ENCODE measurements around the gene RIT2.

Gene RIT2

DNA sequence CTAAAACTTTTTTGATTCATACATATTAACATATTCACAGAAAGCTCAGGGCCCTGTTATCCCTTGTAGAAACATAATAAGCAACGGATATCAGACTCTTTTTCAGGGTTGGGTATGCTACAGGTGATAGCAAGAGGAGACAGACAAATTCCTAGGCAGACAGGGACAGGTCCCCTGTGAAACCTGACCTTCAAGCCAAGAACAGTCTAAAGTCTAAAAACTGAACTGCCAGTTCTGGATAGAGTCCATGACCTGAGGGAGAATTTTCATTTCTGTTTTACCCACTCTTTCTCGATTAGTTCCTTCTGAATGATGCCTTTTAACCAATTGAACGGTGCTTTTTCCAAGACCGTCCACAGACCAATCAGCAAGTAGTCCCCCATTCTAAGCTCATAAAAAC is 54.2 kb downstream of the RIT2 start:
- Histone ChIP-seq H3K27me3 (ENCODE audit: insufficient read depth, poor library complexity, severe bottlenecking) (no peaks in the 10 kb centered on the region), H3K4me3 (replicated peaks; ENCODE audit: insufficient read depth, low read length) (no peak overlapping the region), H3K27ac (replicated peaks) (no peak overlapping the region)
- DNase-seq (ENCODE audit: low read depth in 1 of 2, low spot score in 1 of 2): no peak
- TF ChIP-seq GABPA (IDR thresholded peaks at IDR 0.05; ENCODE audit: low read depth) (no peak), REST (IDR thresholded peaks at IDR 0.05; ENCODE audit: insufficient replicate concordance, low read depth) (no peak), SPI1 (IDR thresholded peaks at IDR 0.05; ENCODE audit: borderline replicate concordance, low read depth) (no peak), POLR2AphosphoS5 (IDR thresholded peaks at IDR 0.05; ENCODE audit: low read depth) (no peak)
- TF ChIP-seq, protein P1, sequence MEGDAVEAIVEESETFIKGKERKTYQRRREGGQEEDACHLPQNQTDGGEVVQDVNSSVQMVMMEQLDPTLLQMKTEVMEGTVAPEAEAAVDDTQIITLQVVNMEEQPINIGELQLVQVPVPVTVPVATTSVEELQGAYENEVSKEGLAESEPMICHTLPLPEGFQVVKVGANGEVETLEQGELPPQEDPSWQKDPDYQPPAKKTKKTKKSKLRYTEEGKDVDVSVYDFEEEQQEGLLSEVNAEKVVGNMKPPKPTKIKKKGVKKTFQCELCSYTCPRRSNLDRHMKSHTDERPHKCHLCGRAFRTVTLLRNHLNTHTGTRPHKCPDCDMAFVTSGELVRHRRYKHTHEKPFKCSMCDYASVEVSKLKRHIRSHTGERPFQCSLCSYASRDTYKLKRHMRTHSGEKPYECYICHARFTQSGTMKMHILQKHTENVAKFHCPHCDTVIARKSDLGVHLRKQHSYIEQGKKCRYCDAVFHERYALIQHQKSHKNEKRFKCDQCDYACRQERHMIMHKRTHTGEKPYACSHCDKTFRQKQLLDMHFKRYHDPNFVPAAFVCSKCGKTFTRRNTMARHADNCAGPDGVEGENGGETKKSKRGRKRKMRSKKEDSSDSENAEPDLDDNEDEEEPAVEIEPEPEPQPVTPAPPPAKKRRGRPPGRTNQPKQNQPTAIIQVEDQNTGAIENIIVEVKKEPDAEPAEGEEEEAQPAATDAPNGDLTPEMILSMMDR (IDR thresholded peaks at IDR 0.05; ENCODE audit: insufficient read depth, low read length): no peak

GRCh38 chr18:43060020-43060419 is 55.5 kb downstream of the RIT2 start:
- no peak overlapping the region for H3K4me3 ChIP-seq (replicated peaks; ENCODE audit: insufficient read depth, low read length)
- no peak overlapping the region for H3K27ac ChIP-seq (replicated peaks)
- peaks cover 2% of the 10 kb centered on the region for H3K27me3 ChIP-seq (ENCODE audit: insufficient read depth, poor library complexity, severe bottlenecking)
- TF ChIP-seq POLR2AphosphoS5 (IDR thresholded peaks at IDR 0.05; ENCODE audit: low read depth): no peak
- TF ChIP-seq GABPA (IDR thresholded peaks at IDR 0.05; ENCODE audit: low read depth): no peak
- no peak for TF ChIP-seq SPI1 (IDR thresholded peaks at IDR 0.05; ENCODE audit: borderline replicate concordance, low read depth)
- TF ChIP-seq, protein P1 (IDR thresholded peaks at IDR 0.05; ENCODE audit: insufficient read depth, low read length): no peak
- no peak for TF ChIP-seq REST (IDR thresholded peaks at IDR 0.05; ENCODE audit: insufficient replicate concordance, low read depth)
- no peak for DNase-seq (ENCODE audit: low read depth in 1 of 2, low spot score in 1 of 2)

GRCh38 chr18:43054815-43055519 is 60.5 kb downstream of the RIT2 start:
- TF ChIP-seq, protein P1 (IDR thresholded peaks at IDR 0.05; ENCODE audit: insufficient read depth, low read length): no peak
- no peak for TF ChIP-seq SPI1 (IDR thresholded peaks at IDR 0.05; ENCODE audit: borderline replicate concordance, low read depth)
- TF ChIP-seq REST (IDR thresholded peaks at IDR 0.05; ENCODE audit: insufficient replicate concordance, low read depth): no peak
- TF ChIP-seq GABPA (IDR thresholded peaks at IDR 0.05; ENCODE audit: low read depth): no peak
- no peak for TF ChIP-seq POLR2AphosphoS5 (IDR thresholded peaks at IDR 0.05; ENCODE audit: low read depth)
- no peak for DNase-seq (ENCODE audit: low read depth in 1 of 2, low spot score in 1 of 2)
- Histone ChIP-seq H3K27ac (replicated peaks) (no peak overlapping the region), H3K4me3 (replicated peaks; ENCODE audit: insufficient read depth, low read length) (no peak overlapping the region), H3K27me3 (ENCODE audit: insufficient read depth, poor library complexity, severe bottlenecking) (peaks cover 2% of the 10 kb centered on the region)

All from HL-60 (cell line).